HG02588 (cell line): ENCODE results near the gene SLC24A4.

Experiments used
- ATAC-seq: cut with Tn5 transposase; IDR thresholded peaks from one replicate; pipeline ENCODE4 v1.9.1; 2021; ENCODE audit warnings: mild to moderate bottlenecking, moderate library complexity; ENCODE audit not compliant: unreplicated experiment

Gene SLC24A4

GRCh38 chr14:92455231-92455630 is 132.3 kb downstream of the SLC24A4 start:
- no peak for ATAC-seq

GRCh38 chr14:92456215-92457015 is 133.4 kb downstream of the SLC24A4 start:
- ATAC-seq: no peak

GRCh38 chr14:92457016-92457565 is 134.1 kb downstream of the SLC24A4 start:
- no peak for ATAC-seq

- no peak for ATAC-seq
These were observed 135.4 kb downstream of the SLC24A4 start for GRCh38 chr14:92458136-92459029.

- no peak for ATAC-seq
These were observed 136.3 kb downstream of the SLC24A4 start for GRCh38 chr14:92459030-92459949.

- no peak for ATAC-seq
These were observed 137.0 kb downstream of the SLC24A4 start for GRCh38 chr14:92459950-92460421.

GRCh38 chr14:92460541-92460915 is 137.6 kb downstream of the SLC24A4 start:
- no peak for ATAC-seq

- peak; percentile 63 for ATAC-seq
These were observed 138.1 kb downstream of the SLC24A4 start for GRCh38 chr14:92460916-92461579.

GRCh38 chr14:92461891-92462290 is 138.9 kb downstream of the SLC24A4 start:
- ATAC-seq: no peak

GRCh38 chr14:92462568-92462967 is 139.6 kb downstream of the SLC24A4 start:
- no peak for ATAC-seq

- ATAC-seq: no peak
These were observed 140.2 kb downstream of the SLC24A4 start for GRCh38 chr14:92463141-92463540.

GRCh38 chr14:92464156-92464555 is 141.2 kb downstream of the SLC24A4 start:
- no peak for ATAC-seq

GRCh38 chr14:92464716-92465115 is 141.8 kb downstream of the SLC24A4 start:
- no peak for ATAC-seq

- ATAC-seq: no peak
These were observed 142.5 kb downstream of the SLC24A4 start for GRCh38 chr14:92465353-92466055.

GRCh38 chr14:92466059-92466458 is 143.1 kb downstream of the SLC24A4 start:
- ATAC-seq: no peak

- ATAC-seq: no peak
These were observed 146.6 kb downstream of the SLC24A4 start for GRCh38 chr14:92469515-92469914.

GRCh38 chr14:92470215-92470614 is 147.2 kb downstream of the SLC24A4 start:
- no peak for ATAC-seq

GRCh38 chr14:92470811-92471210 is 147.8 kb downstream of the SLC24A4 start:
- no peak for ATAC-seq

- no peak for ATAC-seq
These were observed 149.0 kb downstream of the SLC24A4 start for GRCh38 chr14:92471919-92472318.
